H1 (cell line): Measurements from ENCODE around the gene SLC7A8. TPM values are rescaled to one million over a fixed set of nuclear protein-coding genes. Genes with fewer than 3 reads are reported as not detected.

Source experiments
- CTCF ChIP-seq, 3 experiments: IDR thresholded peaks; 1 replicate in 2 of 3; 2 replicates in 1 of 3; pipeline versions ENCODE4 v1.5.1 to v1.6.1; 2011; ENCODE audit warnings: low read length in 3 of 3, mild to moderate bottlenecking in 3 of 3, inconsistent platforms in 2 of 3, low read depth in 1 of 3, moderate library complexity in 1 of 3; ENCODE audit not compliant: insufficient read depth in 1 of 3; ENCODE audit errors: control extremely low read depth in 1 of 3
- EP300 ChIP-seq, 2 experiments: IDR thresholded peaks; 1 replicate in 1 of 2; 2 replicates in 1 of 2; pipeline ENCODE4 v1.6.1; 2011 to 2012; ENCODE audit warnings: low read depth in 2 of 2, low read length in 2 of 2, mild to moderate bottlenecking in 2 of 2, borderline replicate concordance in 1 of 2, inconsistent platforms in 1 of 2, moderate library complexity in 1 of 2
- HDAC2 ChIP-seq, 2 experiments: fragments of 300-600 bp in 1 of 2; sonication (generic) in 1 of 2; IDR thresholded peaks; 2 replicates each; pipeline ENCODE4 v1.6.1; 2011 to 2012; ENCODE audit warnings: low read depth in 2 of 2, low read length in 2 of 2, mild to moderate bottlenecking in 2 of 2, moderate library complexity in 2 of 2, borderline replicate concordance in 1 of 2, inconsistent platforms in 1 of 2
- polyA plus RNA-seq, 7 experiments: library from polyadenylated mRNA; depleted of rRNA in 3 of 7; stranded (reverse) in 5 of 7; unstranded in 2 of 7; fragments of >200 nt in 5 of 7; fragments of 200-250 nt in 2 of 7; gene quantifications; 1 replicate in 5 of 7; 2 replicates in 1 of 7; 4 replicates in 1 of 7; pipeline versions ENCODE4 v1.2.1 to v1.2.3, GENCODE V29; 2011 to 2013; ENCODE audit warnings: missing spikeins in 2 of 7, mixed read lengths in 2 of 7
- total RNA-seq: library from RNA; stranded (reverse); fragmentation: NEBNext Ultra II Directional; extraction: Animal tissue kit (Norgen Biotek cat#: 25700); gene quantifications from 2 replicates; pipeline ENCODE4 v1.2.1, GENCODE V29; 2021

SLC7A8 gene
- total and polyA plus RNA-seq, 2 of the 8 experiments (the other 6 are each of a cell fraction or from before 2014, with no cell fraction given), result 182 to 204 TPM

- TF ChIP-seq HDAC2 (IDR thresholded peaks at IDR 0.05; ENCODE audit: borderline replicate concordance in 1 of 2, low read depth in 2 of 2, low read length in 2 of 2) (no peak), EP300 (IDR thresholded peaks at IDR 0.05; ENCODE audit: borderline replicate concordance in 1 of 2, low read depth in 2 of 2, low read length in 2 of 2) (no peak), CTCF (IDR thresholded peaks at IDR 0.05; ENCODE audit: control extremely low read depth in 1 of 3, insufficient read depth in 1 of 3, low read depth in 1 of 3, low read length in 3 of 3) (no peak)
These were observed 36.5 kb downstream of the SLC7A8 start (continued) for GRCh38 chr14:23146980-23147379.
